Measurements from ENCODE around the gene TMPRSS9. TPM values are rescaled to one million over a fixed set of nuclear protein-coding genes. Genes with fewer than 3 reads are reported as not detected.

Gene TMPRSS9
- total RNA-seq, 1 experiment from 2014 or later = not detected

- Histone ChIP-seq H3K36me3 (no peaks in the 10 kb centered on the region), H3K27me3 (peaks cover 14% of the 10 kb centered on the region), H3K9me3 (no peaks in the 10 kb centered on the region), H3K4me3 (no peak overlapping the region)
- no peak for DNase-seq
Measured at GRCh38 chr19:2363419-2363818, 3.4 kb downstream of the TMPRSS9 start.

GRCh38 chr19:2365201-2365970 is 5.3 kb downstream of the TMPRSS9 start:
- Histone ChIP-seq H3K9me3 (no peaks in the 10 kb centered on the region), H3K4me3 (no peak overlapping the region), H3K27me3 (no peaks in the 10 kb centered on the region), H3K36me3 (no peaks in the 10 kb centered on the region)
- DNase-seq = no peak

- Histone ChIP-seq H3K36me3 (no peaks in the 10 kb centered on the region), H3K9me3 (no peaks in the 10 kb centered on the region), H3K4me3 (no peak overlapping the region), H3K27me3 (no peaks in the 10 kb centered on the region)
- DNase-seq = peak; percentile 39
Measured at GRCh38 chr19:2371656-2372055, 11.6 kb downstream of the TMPRSS9 start.

GRCh38 chr19:2372076-2372612 is 12.1 kb downstream of the TMPRSS9 start:
- Histone ChIP-seq H3K27me3 (no peaks in the 10 kb centered on the region), H3K9me3 (no peaks in the 10 kb centered on the region), H3K36me3 (no peaks in the 10 kb centered on the region), H3K4me3 (no peak overlapping the region)
- no peak for DNase-seq

- Histone ChIP-seq H3K27me3 (no peaks in the 10 kb centered on the region), H3K4me3 (no peak overlapping the region), H3K9me3 (no peaks in the 10 kb centered on the region), H3K36me3 (no peaks in the 10 kb centered on the region)
- DNase-seq = peak; percentile 49
Measured at GRCh38 chr19:2374808-2375207, 14.7 kb downstream of the TMPRSS9 start.

- Histone ChIP-seq H3K36me3 (no peaks in the 10 kb centered on the region), H3K27me3 (no peaks in the 10 kb centered on the region)
Measured at GRCh38 chr19:2375353-2376121, 15.5 kb downstream of the TMPRSS9 start.

GRCh38 chr19:2376784-2377519 is 16.9 kb downstream of the TMPRSS9 start:
- H3K36me3 ChIP-seq = no peaks in the 10 kb centered on the region
- no peak overlapping the region for H3K4me3 ChIP-seq
- DNase-seq = no peak
- no peaks in the 10 kb centered on the region for H3K9me3 ChIP-seq
- no peaks in the 10 kb centered on the region for H3K27me3 ChIP-seq

More at GRCh38 chr19:2375353-2376121, 15.5 kb downstream of the TMPRSS9 start:
- Histone ChIP-seq H3K9me3 (no peaks in the 10 kb centered on the region), H3K4me3 (no peak overlapping the region)
- DNase-seq = no peak

GRCh38 chr19:2380567-2380966 is 20.5 kb downstream of the TMPRSS9 start:
- no peak overlapping the region for H3K4me3 ChIP-seq
- no peaks in the 10 kb centered on the region for H3K9me3 ChIP-seq
- no peak for DNase-seq
- no peaks in the 10 kb centered on the region for H3K27me3 ChIP-seq
- H3K36me3 ChIP-seq = no peaks in the 10 kb centered on the region

GRCh38 chr19:2381148-2381820 is 21.2 kb downstream of the TMPRSS9 start:
- Histone ChIP-seq H3K36me3 (no peaks in the 10 kb centered on the region), H3K4me3 (no peak overlapping the region), H3K27me3 (no peaks in the 10 kb centered on the region), H3K9me3 (no peaks in the 10 kb centered on the region)
- no peak for DNase-seq

GRCh38 chr19:2382530-2383222 is 22.6 kb downstream of the TMPRSS9 start:
- DNase-seq = no peak
- H3K27me3 ChIP-seq = no peaks in the 10 kb centered on the region
- no peaks in the 10 kb centered on the region for H3K9me3 ChIP-seq
- no peaks in the 10 kb centered on the region for H3K36me3 ChIP-seq
- H3K4me3 ChIP-seq = no peak overlapping the region

- Histone ChIP-seq H3K9me3 (no peaks in the 10 kb centered on the region), H3K27me3 (no peaks in the 10 kb centered on the region), H3K36me3 (no peaks in the 10 kb centered on the region), H3K4me3 (peak overlapping the region; percentile 11; the same call in 1 of the 2 replicates)
- DNase-seq = peak; percentile 49
Measured at GRCh38 chr19:2385053-2385721, 25.1 kb downstream of the TMPRSS9 start.

- Histone ChIP-seq H3K9me3 (no peaks in the 10 kb centered on the region), H3K4me3 (no peak overlapping the region), H3K27me3 (no peaks in the 10 kb centered on the region), H3K36me3 (no peaks in the 10 kb centered on the region)
- no peak for DNase-seq
Measured at GRCh38 chr19:2387367-2388288, 27.6 kb downstream of the TMPRSS9 start.

GRCh38 chr19:2389594-2389993 is 29.5 kb downstream of the TMPRSS9 start:
- no peak for DNase-seq
- no peak overlapping the region for H3K4me3 ChIP-seq
- H3K36me3 ChIP-seq = no peaks in the 10 kb centered on the region
- no peaks in the 10 kb centered on the region for H3K9me3 ChIP-seq
- no peaks in the 10 kb centered on the region for H3K27me3 ChIP-seq

GRCh38 chr19:2391118-2391725 is 31.2 kb downstream of the TMPRSS9 start:
- no peak for DNase-seq
- no peak overlapping the region for H3K4me3 ChIP-seq
- H3K9me3 ChIP-seq = no peaks in the 10 kb centered on the region
- no peaks in the 10 kb centered on the region for H3K36me3 ChIP-seq
- H3K27me3 ChIP-seq = no peaks in the 10 kb centered on the region
